NCI-H187 treated with DMSO at 0.1 percent for 48 hours (cell line): Measurements from ENCODE around the gene PACSIN2.

Experiments
- DNase-seq: peaks from one replicate; lab custom pipeline; 2025; lab: John Stamatoyannopoulos, UW

The PACSIN2 gene

DNA sequence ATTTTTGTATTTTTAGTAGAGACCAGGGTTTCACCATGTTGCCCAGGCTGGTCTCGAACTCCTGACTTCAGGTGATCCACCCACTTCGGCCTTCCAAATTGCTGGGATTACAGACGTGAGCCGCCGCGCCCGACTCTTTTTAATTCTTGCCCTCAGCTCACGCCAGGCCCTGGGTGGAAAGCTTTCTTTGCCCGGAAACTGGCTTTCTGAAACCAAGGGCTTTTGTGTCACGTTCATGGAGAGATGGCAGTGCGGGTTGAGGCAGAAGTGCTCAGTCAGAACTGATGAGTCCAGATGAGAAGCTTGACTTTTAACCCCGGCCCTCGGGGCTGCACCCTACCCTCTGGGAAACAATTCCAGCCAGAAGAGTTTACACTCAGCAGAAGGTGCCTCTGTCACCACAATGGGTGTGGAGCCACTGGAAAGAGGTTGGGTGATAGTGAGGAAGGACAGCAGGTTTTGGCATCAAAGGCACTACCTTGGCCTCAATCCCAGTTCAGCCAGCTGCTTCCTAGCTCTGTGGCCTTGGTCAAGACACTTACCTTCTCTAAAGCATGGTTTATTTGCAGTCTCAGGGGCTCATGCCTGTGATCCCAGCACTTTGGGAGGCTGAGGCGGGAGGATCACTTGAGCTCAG lies 157.0 kb downstream of the PACSIN2 start:
- no peak for DNase-seq

DNA sequence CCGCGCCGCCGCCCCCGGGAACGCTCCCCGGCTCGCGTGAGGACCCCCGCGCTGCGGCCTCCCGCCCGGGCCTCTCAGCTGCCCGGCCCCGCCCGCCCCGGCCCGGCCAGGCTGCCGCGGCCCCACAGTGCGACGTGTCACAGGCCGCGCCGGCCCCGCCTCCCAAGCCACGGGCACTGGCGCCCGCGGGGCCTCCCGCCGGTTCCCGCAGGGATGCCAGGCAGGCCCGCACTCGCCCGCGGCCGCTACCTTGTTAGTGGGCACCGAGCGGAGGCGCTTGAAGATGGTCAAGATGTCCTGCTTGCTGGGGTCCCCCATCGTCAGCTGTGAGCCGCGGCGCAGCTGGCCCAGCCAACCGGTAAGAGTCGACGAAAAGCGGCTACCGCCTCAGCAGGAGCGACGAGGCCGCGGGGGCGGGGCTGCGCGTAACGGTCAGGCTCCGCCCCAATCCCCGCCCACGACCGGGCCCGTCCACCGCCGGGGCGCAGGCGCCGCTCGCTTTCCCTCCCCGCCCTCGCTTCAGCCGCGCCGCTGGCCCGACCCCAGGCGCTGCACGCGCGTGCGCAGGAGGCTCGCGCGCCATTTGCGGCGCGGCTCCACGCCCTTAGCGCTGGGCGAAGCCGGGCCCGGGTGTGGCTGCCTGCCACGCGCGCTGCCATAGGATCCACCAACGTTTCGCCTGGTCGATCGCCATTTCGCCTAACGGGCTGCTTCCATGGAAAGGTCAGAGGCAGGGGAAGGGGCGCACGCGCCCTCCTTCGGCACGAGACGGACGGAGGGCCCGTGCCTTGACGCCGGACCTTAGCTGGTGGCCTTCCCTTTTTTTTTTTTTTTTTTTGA lies 157.9 kb downstream of the PACSIN2 start, which contains the start of gene ARFGAP3:
Gene ARFGAP3, minus strand, starts transcription at position 409 of the 840 bp plus-strand sequence. Its CDS starts 91 bp downstream, at position 318.
- DNase-seq = peak; percentile 26

- DNase-seq = no peak
Measured at GRCh38 chr22:42856179-42856864, 158.6 kb downstream of the PACSIN2 start.

- no peak for DNase-seq
Measured at GRCh38 chr22:42855721-42856120, 159.2 kb downstream of the PACSIN2 start.

GRCh38 chr22:42855211-42855610 lies 159.7 kb downstream of the PACSIN2 start:
- DNase-seq = no peak

DNA sequence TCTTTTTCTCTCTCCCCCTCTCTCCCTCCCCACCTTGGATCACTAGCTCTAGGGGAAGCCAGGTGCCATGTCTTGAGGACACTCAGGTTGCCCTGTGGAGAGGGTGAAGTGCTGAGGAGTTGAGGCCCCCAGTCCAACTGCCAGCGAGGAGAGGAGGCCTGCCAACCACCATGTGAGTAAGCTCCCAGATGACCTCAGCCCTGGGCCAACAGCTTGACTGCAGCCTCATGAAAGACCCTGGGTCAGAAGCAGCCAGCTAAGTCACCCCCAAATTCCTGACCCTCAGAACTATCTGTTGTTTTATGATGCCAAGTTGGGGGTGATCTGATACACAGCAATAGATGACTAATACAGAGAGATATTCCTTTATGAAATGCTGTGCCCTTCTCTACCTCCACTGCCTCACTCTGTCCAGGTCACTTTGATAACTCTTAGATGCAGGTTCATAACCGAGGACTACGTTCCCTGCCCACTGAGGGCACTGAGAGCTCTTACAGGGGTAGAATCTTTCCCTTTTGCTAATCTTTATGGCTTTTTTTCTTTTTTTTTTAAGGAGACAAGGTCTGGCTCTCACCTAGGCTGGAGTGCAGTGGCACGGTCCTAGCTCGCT lies 165.9 kb downstream of the PACSIN2 start:
- no peak for DNase-seq

DNA sequence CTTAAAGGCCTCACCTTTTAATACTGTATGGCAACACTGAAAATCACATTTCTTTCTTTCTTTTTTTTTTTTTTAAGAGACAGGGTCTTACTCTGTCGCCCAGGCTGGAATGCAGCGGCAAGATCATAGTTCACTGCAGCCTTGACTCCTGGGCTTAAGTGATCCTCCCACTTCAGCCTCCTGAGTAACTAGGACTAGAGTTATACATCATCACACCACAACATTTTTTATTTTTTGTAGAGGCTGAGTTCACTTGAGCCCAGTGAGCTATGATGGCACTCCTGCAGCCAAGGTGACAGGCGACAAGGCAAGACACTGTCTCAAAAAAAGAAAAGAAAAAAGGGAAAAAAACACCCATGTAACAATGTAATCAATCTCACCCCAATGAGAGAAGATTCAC lies 167.8 kb downstream of the PACSIN2 start:
- DNase-seq = no peak

- no peak for DNase-seq
Measured at GRCh38 chr22:42844756-42845155, 170.2 kb downstream of the PACSIN2 start.

DNA sequence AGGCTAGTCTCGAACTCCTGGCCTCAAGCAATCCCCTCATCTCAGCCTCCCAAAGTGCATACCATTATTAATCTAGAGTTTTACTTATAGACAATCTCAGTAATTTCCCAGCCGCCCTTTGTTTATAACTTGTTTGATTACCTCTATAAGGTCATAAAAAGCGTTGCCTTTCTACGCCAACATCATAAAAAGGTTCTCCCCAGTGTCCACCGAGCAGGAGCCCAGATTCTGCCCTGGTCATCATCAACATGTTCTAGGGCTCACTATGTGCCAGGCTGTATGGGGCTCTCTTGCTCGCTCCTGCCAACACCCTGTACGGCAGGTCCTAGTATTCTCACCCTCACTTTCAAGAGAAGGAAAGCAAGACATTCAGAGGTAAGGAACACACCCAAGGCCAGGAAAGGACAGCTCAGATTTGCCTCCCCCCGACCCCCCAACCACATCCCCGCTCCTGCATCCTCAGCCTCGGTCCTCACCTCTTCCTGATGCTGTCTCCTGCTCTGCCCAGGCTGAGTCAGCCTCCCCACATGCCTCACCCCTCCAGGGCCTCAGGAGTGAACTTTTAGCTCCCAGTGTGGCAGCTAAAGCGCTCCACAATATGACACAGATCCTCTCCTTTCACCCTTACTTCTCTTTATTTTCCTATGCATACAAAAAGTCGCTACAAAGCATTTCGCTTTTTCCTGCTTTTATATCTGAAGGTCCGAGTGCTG lies 172.1 kb downstream of the PACSIN2 start:
- DNase-seq = no peak

GRCh38 chr22:42841444-42841843 lies 173.5 kb downstream of the PACSIN2 start:
- DNase-seq = no peak

GRCh38 chr22:42837556-42837955 lies 177.4 kb downstream of the PACSIN2 start:
- no peak for DNase-seq

DNA sequence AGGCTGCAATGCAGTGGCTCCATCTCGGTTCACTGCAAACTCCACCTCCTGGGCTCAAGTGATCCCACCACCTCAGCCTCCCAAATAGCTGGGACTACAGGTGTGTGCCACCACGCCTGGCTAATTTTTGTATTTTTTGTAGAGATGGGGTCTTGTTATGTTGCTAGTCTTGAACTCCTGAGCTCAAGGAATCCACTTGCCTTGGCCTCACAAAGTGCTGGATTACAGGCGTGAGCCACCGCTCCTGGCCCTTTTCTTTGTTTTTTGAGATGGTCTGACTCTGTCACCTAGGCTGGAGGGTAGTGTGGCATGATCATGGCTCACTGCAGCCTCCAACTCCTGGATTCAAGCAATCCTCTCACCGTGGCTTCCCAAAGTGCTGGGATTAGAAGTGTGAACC lies 178.9 kb downstream of the PACSIN2 start:
- DNase-seq = no peak

GRCh38 chr22:42834177-42834949 lies 180.6 kb downstream of the PACSIN2 start:
- DNase-seq = no peak

GRCh38 chr22:42833104-42833503 lies 181.8 kb downstream of the PACSIN2 start:
- DNase-seq = no peak

DNA sequence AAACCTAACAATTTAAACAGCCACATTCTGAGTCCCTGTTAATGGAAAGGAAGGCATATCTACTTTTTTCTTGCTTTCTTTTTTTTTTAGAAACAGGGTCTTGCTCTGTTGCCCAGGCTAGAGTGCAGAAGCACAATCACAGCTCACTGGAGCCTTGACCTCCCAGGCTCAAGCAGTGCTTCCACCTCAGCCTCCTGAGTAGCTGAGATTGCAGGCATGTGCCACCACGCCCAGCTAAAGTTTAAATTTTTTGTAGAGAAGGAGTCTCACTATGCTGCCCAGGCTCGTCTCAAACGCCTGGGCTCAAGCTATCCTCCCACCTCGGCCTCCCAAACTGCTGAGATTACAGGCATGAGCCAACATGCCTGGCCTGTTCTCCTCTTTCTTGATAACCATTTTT lies 183.2 kb downstream of the PACSIN2 start:
- no peak for DNase-seq

DNA sequence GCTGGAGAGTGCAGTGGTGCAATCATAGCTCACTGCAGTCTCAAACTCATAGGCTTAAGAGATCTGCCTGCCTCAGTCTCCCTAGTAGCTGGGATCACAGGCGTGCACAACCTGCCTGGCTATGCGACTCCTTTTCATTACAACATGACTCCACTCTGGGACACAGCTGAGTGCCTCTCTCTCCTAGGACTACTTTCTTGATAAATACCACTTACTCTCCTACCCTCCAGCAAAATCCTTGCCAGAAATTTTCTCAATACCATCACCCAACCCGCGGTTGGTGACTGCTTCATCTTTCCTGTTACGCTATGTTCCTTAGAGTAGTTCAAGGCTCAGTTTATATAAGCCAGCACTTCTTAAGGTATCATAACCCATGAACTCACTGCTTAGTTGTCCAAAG lies 184.8 kb downstream of the PACSIN2 start:
- DNase-seq = no peak

DNA sequence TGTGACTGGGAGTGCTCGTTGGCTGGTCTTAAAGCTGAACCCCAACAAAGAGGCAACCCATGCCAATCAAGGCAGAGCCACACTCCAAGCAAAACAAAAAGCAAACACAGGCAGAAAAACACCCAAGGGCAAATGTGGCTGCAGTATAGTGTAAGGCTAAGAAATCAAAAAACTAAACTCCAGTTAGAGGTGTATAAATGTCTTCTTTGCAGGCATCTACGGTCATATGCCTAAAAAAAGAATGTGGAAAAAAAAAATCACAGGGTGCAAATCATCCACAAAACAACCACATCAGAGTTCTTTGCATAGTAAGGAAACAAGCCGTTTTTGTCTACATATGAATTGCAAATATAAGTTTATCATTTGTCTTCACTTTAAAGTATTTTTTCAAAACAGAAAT lies 185.6 kb downstream of the PACSIN2 start:
- no peak for DNase-seq

DNA sequence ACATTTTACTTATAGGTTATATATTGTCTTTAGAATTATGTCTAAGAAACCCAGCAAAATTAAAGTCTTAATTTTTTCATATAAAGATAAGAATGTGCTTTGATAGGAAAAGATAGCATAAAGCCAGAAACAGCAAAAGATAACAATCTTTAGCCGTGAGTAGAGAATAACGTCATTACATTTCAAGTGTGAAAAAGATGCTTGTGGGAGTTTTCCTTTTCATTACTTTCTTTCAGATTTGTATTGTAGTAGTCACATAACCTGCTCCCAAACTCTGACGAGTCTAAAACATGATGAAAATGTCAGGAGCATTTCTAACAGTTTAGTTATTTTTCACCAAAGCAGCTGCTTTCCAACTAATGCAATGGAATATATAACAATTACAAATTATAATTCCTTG lies 189.2 kb downstream of the PACSIN2 start:
- no peak for DNase-seq

DNA sequence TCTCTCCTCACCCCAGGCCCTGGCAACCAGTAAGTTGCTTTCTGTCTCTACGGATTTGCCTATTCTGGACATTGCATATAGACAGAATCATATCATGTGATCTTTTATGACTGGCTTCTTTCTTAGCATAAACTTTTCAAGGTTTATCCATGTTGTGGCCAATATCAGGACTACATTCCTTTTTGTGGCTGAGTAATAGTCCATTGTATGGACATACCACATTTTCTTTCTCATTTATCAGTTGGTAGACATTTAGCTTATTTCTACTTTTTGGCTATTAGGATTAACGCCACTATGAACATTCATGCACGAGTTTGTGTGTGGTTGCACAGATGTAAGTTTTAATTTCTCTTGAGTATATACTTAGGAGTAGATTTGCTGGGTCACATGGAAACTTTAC lies 193.6 kb downstream of the PACSIN2 start:
- no peak for DNase-seq

GRCh38 chr22:42820045-42820763 lies 194.7 kb downstream of the PACSIN2 start:
- no peak for DNase-seq
